ENCODE results near the gene CENPX.

The CENPX gene

DNA sequence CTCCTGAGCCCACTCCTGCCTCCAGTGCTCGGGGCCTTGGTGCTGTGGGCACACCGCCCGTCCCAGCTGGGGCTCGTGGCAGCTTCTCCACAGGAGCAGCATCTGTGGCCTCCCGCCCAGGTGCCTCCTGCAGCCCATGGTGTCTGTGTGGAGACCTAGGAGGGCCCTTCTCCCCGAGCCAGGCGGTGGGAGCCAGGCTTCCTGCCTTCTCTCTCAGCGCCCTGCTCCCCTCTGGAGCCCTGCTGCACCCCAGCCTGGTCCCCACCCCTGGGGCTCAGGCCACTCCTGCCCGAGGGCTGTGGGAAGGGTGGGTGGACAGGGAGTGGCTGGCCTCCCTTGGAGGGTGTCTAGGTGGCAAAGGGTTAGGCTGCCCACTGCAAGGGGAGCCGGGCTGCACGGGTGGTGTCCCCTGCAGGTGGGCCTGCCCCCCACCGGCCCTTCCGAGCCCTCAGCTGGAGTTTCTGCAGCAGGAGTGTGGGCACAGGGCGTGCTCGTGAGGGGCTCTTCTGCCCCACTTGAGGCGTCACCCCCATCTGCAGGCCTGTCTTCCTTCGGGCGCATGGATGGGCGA, 11.0 kb downstream of the CENPX start:
- TF ChIP-seq TCF12 (IDR thresholded peaks at IDR 0.05; ENCODE audit: low read depth) (no peak), MAX (IDR thresholded peaks at IDR 0.05) (no peak), TAF1 (IDR thresholded peaks at IDR 0.05; ENCODE audit: low read depth) (no peak), CREB1 (IDR thresholded peaks at IDR 0.05; ENCODE audit: low read depth) (no peak), NFIC (IDR thresholded peaks at IDR 0.05) (no peak), RAD21 (IDR thresholded peaks at IDR 0.05; ENCODE audit: low read depth) (no peak), YY1 (IDR thresholded peaks at IDR 0.05; ENCODE audit: low read depth) (no peak), TEAD4 (IDR thresholded peaks at IDR 0.05) (no peak), USF1 (IDR thresholded peaks at IDR 0.05) (no peak), FOXM1 (IDR thresholded peaks at IDR 0.05; ENCODE audit: borderline replicate concordance, low read depth) (no peak), ZBTB7A (IDR thresholded peaks at IDR 0.05; ENCODE audit: low read depth) (no peak)
- TF ChIP-seq, protein P1, sequence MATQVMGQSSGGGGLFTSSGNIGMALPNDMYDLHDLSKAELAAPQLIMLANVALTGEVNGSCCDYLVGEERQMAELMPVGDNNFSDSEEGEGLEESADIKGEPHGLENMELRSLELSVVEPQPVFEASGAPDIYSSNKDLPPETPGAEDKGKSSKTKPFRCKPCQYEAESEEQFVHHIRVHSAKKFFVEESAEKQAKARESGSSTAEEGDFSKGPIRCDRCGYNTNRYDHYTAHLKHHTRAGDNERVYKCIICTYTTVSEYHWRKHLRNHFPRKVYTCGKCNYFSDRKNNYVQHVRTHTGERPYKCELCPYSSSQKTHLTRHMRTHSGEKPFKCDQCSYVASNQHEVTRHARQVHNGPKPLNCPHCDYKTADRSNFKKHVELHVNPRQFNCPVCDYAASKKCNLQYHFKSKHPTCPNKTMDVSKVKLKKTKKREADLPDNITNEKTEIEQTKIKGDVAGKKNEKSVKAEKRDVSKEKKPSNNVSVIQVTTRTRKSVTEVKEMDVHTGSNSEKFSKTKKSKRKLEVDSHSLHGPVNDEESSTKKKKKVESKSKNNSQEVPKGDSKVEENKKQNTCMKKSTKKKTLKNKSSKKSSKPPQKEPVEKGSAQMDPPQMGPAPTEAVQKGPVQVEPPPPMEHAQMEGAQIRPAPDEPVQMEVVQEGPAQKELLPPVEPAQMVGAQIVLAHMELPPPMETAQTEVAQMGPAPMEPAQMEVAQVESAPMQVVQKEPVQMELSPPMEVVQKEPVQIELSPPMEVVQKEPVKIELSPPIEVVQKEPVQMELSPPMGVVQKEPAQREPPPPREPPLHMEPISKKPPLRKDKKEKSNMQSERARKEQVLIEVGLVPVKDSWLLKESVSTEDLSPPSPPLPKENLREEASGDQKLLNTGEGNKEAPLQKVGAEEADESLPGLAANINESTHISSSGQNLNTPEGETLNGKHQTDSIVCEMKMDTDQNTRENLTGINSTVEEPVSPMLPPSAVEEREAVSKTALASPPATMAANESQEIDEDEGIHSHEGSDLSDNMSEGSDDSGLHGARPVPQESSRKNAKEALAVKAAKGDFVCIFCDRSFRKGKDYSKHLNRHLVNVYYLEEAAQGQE (IDR thresholded peaks at IDR 0.05; ENCODE audit: low read depth): no peak

DNA sequence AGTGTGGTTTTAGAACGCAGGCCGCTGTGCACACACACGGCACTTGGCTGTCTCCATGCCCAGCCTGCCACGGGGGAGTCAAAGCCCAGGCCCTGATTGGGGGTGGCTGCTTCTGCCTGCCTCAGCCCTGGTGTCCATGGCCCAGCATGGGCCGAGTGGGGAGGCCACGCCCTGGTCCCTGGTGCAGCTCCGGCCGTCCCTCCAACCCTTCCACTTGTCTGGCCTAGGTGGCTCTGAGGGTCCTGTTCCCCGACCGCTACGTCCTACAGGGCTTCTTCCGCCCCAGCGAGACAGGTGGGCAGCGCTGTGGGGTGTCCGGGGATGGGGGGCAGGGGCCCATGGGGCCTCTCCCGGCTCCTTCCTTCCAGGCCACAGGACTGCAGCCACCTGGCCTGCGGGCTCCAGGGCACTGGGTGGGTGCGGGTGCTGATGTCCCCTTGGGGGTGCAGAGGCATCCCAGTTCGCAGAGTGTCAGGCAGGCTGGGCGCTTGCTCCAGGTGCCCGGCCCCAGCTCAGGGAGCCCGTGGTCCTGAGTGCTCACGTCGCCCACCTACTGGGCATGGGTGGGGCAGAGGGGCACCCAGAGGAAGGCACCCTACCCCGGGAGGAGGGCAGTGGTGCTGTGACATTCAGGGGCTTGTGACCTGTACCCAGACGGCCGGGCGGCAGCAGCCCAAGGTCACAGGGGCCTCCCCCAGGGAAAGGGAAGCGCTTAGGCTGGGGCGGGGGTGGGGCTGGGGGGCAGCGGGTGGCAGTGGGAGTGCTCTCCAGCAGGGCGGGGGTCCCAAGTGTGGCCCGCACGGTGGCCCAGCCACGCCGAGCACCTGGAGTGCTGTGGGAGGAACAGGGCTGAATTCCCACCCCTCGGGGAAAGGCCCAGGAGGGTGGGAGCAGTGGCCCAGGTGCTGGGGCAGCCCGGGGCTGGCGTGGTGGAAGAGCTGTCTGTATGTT, 11.8 kb downstream of the CENPX start:
- no peak for TF ChIP-seq TAF1 (IDR thresholded peaks at IDR 0.05; ENCODE audit: low read depth)
- TF ChIP-seq CREB1 (IDR thresholded peaks at IDR 0.05; ENCODE audit: low read depth): no peak
- TF ChIP-seq CEBPB (IDR thresholded peaks at IDR 0.05): no peak
- TF ChIP-seq MAX (IDR thresholded peaks at IDR 0.05): no peak
- no peak for TF ChIP-seq EP300 (IDR thresholded peaks at IDR 0.05; ENCODE audit: borderline replicate concordance)
- TF ChIP-seq YY1 (IDR thresholded peaks at IDR 0.05; ENCODE audit: low read depth): no peak
- no peak for TF ChIP-seq EGR1 (IDR thresholded peaks at IDR 0.05)
- TF ChIP-seq, protein P1 (IDR thresholded peaks at IDR 0.05; ENCODE audit: low read depth): no peak
- no peak for TF ChIP-seq TCF12 (IDR thresholded peaks at IDR 0.05; ENCODE audit: low read depth)
- TF ChIP-seq ZBTB7A (IDR thresholded peaks at IDR 0.05; ENCODE audit: low read depth): no peak
- no peak for TF ChIP-seq NFIC (IDR thresholded peaks at IDR 0.05)
- no peak for TF ChIP-seq USF1 (IDR thresholded peaks at IDR 0.05)
- TF ChIP-seq RAD21 (IDR thresholded peaks at IDR 0.05; ENCODE audit: low read depth): no peak
- TF ChIP-seq FOXM1 (IDR thresholded peaks at IDR 0.05; ENCODE audit: borderline replicate concordance, low read depth): no peak
- no peak for TF ChIP-seq TEAD4 (IDR thresholded peaks at IDR 0.05)

GRCh38 chr17:82009413-82009812, 13.3 kb downstream of the CENPX start:
- no peak for TF ChIP-seq FOXM1 (IDR thresholded peaks at IDR 0.05; ENCODE audit: borderline replicate concordance, low read depth)
- no peak for TF ChIP-seq TAF1 (IDR thresholded peaks at IDR 0.05; ENCODE audit: low read depth)
- TF ChIP-seq TCF12 (IDR thresholded peaks at IDR 0.05; ENCODE audit: low read depth): no peak
- no peak for TF ChIP-seq RAD21 (IDR thresholded peaks at IDR 0.05; ENCODE audit: low read depth)
- TF ChIP-seq MAX (IDR thresholded peaks at IDR 0.05): no peak
- TF ChIP-seq ZBTB7A (IDR thresholded peaks at IDR 0.05; ENCODE audit: low read depth): no peak
- TF ChIP-seq EGR1 (IDR thresholded peaks at IDR 0.05): no peak
- no peak for TF ChIP-seq EP300 (IDR thresholded peaks at IDR 0.05; ENCODE audit: borderline replicate concordance)
- TF ChIP-seq, protein P1 (IDR thresholded peaks at IDR 0.05; ENCODE audit: low read depth): no peak
- TF ChIP-seq YY1 (IDR thresholded peaks at IDR 0.05; ENCODE audit: low read depth): no peak
- no peak for TF ChIP-seq TEAD4 (IDR thresholded peaks at IDR 0.05)
- no peak for TF ChIP-seq NFIC (IDR thresholded peaks at IDR 0.05)
